HEK293 (cell line): ENCODE results near the gene MUC20.

Experiments used
- CTCF ChIA-PET: fragments of 350-600 bp; formaldehyde crosslinking; extraction: SDS; loops from one replicate; lab custom pipeline; 2021; ENCODE audit warnings: antibody characterized with exemption; lab: Yijun Ruan, JAX
- POLR2A ChIA-PET: fragments of 300-600 bp; formaldehyde crosslinking; extraction: SDS; loops from one replicate; lab custom pipeline; 2020; ENCODE audit warnings: antibody characterized with exemption, inconsistent platforms; lab: Yijun Ruan, JAX
- H3K27ac ChIP-seq: fragments of 200-500 bp; sonication (Bioruptor generic); 2 replicates; pipeline ENCODE4 v1.5.1; 2014; ENCODE audit warnings: low read depth, low read length, control low read depth, inconsistent platforms; ENCODE audit errors: extremely low read depth
- H3K36me3 ChIP-seq, 2 experiments: fragments of 200-500 bp in 1 of 2; sonication (Bioruptor generic) in 1 of 2; 1 replicate in 1 of 2; 2 replicates in 1 of 2; pipeline ENCODE4 v1.5.1; 2014 to 2017; ENCODE audit warnings: inconsistent platforms in 2 of 2, low read length in 2 of 2; ENCODE audit not compliant: control insufficient read depth in 2 of 2, insufficient read depth in 1 of 2
- H3K4me1 ChIP-seq: fragments of 200-500 bp; sonication (Bioruptor generic); 2 replicates; pipeline ENCODE4 v1.5.1; 2014; ENCODE audit warnings: mild to moderate bottlenecking, low read length, inconsistent platforms; ENCODE audit not compliant: control insufficient read depth, insufficient read depth
- H3K4me3 ChIP-seq: 2 replicates; pipeline ENCODE4 v1.5.1; 2011; ENCODE audit warnings: low read depth, mild to moderate bottlenecking, control low read depth, low read length, moderate library complexity
- H3K9me3 ChIP-seq: fragments of 200-500 bp; sonication (Bioruptor generic); 2 replicates; pipeline ENCODE4 v1.5.1; 2014; ENCODE audit warnings: low read depth, low read length, inconsistent platforms; ENCODE audit not compliant: control insufficient read depth, insufficient read depth
- GLIS2 ChIP-seq: fragments of 450-650 bp; formaldehyde crosslinking; IDR thresholded peaks from 2 replicates; pipeline ENCODE4 v1.5.1; 2016; ENCODE audit warnings: missing biosample characterization, missing genetic modification characterization
- HOXC10 ChIP-seq: sonication (generic); formaldehyde crosslinking; IDR thresholded peaks from 2 replicates; pipeline ENCODE4 v1.8.1; 2023; ENCODE audit warnings: mild to moderate bottlenecking, missing genetic modification reagents
- KLF1 ChIP-seq: fragments of 450-650 bp; formaldehyde crosslinking; IDR thresholded peaks from 2 replicates; pipeline ENCODE4 v1.5.1; 2016; ENCODE audit warnings: missing biosample characterization, missing genetic modification characterization
- PATZ1 ChIP-seq: fragments of 450-650 bp; formaldehyde crosslinking; IDR thresholded peaks from 2 replicates; pipeline ENCODE4 v1.5.1; 2016; ENCODE audit warnings: missing biosample characterization, missing genetic modification characterization
- SP7 ChIP-seq: fragments of 450-650 bp; formaldehyde crosslinking; IDR thresholded peaks from 2 replicates; pipeline ENCODE4 v1.5.1; 2016; ENCODE audit warnings: missing biosample characterization, missing genetic modification characterization
- WT1 ChIP-seq: fragments of 450-650 bp; formaldehyde crosslinking; IDR thresholded peaks from 2 replicates; pipeline ENCODE4 v1.5.1; 2016; ENCODE audit warnings: missing biosample characterization, missing genetic modification characterization
- ZEB2 ChIP-seq: fragments of 450-650 bp; formaldehyde crosslinking; IDR thresholded peaks from 2 replicates; pipeline ENCODE4 v1.5.1; 2016; ENCODE audit warnings: missing biosample characterization, missing genetic modification characterization
- ZNF114 ChIP-seq: fragments of 450-650 bp; formaldehyde crosslinking; IDR thresholded peaks from 2 replicates; pipeline ENCODE4 v1.5.0; 2017; ENCODE audit warnings: missing biosample characterization, missing genetic modification characterization
- ZNF133 ChIP-seq: fragments of 450-650 bp; formaldehyde crosslinking; IDR thresholded peaks from 2 replicates; pipeline ENCODE4 v1.5.1; 2016; ENCODE audit warnings: missing biosample characterization, missing genetic modification characterization
- ZNF223 ChIP-seq: fragments of 450-650 bp; formaldehyde crosslinking; IDR thresholded peaks from 2 replicates; pipeline ENCODE4 v1.5.1; 2016; ENCODE audit warnings: missing biosample characterization, missing genetic modification characterization
- ZNF341 ChIP-seq: fragments of 450-650 bp; formaldehyde crosslinking; IDR thresholded peaks from 2 replicates; pipeline ENCODE4; 2016; ENCODE audit warnings: low read depth, missing biosample characterization, missing genetic modification characterization
- ZNF48 ChIP-seq: fragments of 450-650 bp; formaldehyde crosslinking; IDR thresholded peaks from 2 replicates; pipeline ENCODE4 v1.5.1; 2016; ENCODE audit warnings: missing biosample characterization, missing genetic modification characterization
- ZNF518A ChIP-seq: fragments of 450-650 bp; formaldehyde crosslinking; conservative IDR thresholded peaks from 2 replicates; pipeline ENCODE4 v1.5.1; 2016; ENCODE audit warnings: low read depth, missing biosample characterization, missing genetic modification characterization
- ZNF530 ChIP-seq: fragments of 450-650 bp; formaldehyde crosslinking; IDR thresholded peaks from 2 replicates; pipeline ENCODE4 v1.5.1; 2016; ENCODE audit warnings: low read depth, missing biosample characterization, missing genetic modification characterization
- ZNF544 ChIP-seq: fragments of 450-650 bp; formaldehyde crosslinking; IDR thresholded peaks from 2 replicates; pipeline ENCODE4 v1.5.0; 2017; ENCODE audit warnings: missing biosample characterization, missing genetic modification characterization
- ZNF571 ChIP-seq: fragments of 450-650 bp; formaldehyde crosslinking; IDR thresholded peaks from 2 replicates; pipeline ENCODE4 v1.5.0; 2017; ENCODE audit warnings: missing biosample characterization, missing genetic modification characterization
- TF ChIP-seq, protein P1 (sequence below): fragments of 450-650 bp; formaldehyde crosslinking; IDR thresholded peaks from 2 replicates; pipeline ENCODE4 v1.5.1; 2016; ENCODE audit warnings: missing biosample characterization, missing genetic modification characterization, low read depth
- TF ChIP-seq, protein P2 (sequence below): fragments of 450-650 bp; formaldehyde crosslinking; IDR thresholded peaks from 2 replicates; pipeline ENCODE4 v1.5.1; 2016; ENCODE audit warnings: missing biosample characterization, missing genetic modification characterization
- TF ChIP-seq, protein P3 (sequence below): fragments of 450-650 bp; formaldehyde crosslinking; IDR thresholded peaks from 2 replicates; pipeline ENCODE4 v1.5.1; 2016; ENCODE audit warnings: missing biosample characterization, missing genetic modification characterization

Gene MUC20

GRCh38 chr3:195692781-195693427, 27.9 kb upstream of the MUC20 start:
- ChIA-PET POLR2A (no interaction called here), CTCF (no interaction called here)
- no peak overlapping the region for H3K4me3 ChIP-seq
- TF ChIP-seq, protein P1, sequence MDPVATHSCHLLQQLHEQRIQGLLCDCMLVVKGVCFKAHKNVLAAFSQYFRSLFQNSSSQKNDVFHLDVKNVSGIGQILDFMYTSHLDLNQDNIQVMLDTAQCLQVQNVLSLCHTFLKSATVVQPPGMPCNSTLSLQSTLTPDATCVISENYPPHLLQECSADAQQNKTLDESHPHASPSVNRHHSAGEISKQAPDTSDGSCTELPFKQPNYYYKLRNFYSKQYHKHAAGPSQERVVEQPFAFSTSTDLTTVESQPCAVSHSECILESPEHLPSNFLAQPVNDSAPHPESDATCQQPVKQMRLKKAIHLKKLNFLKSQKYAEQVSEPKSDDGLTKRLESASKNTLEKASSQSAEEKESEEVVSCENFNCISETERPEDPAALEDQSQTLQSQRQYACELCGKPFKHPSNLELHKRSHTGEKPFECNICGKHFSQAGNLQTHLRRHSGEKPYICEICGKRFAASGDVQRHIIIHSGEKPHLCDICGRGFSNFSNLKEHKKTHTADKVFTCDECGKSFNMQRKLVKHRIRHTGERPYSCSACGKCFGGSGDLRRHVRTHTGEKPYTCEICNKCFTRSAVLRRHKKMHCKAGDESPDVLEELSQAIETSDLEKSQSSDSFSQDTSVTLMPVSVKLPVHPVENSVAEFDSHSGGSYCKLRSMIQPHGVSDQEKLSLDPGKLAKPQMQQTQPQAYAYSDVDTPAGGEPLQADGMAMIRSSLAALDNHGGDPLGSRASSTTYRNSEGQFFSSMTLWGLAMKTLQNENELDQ (tag by site-specific recombination), result no peak
- TF ChIP-seq ZNF48, result no peak
- no peak for TF ChIP-seq KLF1 (tag by site-specific recombination)
- TF ChIP-seq ZNF530, result no peak
- TF ChIP-seq PATZ1 (tag by site-specific recombination), result no peak
- no peak for TF ChIP-seq HOXC10 (CRISPR knock-in tag)
- TF ChIP-seq ZNF571 (tag by site-specific recombination), result no peak
- TF ChIP-seq, protein P2, sequence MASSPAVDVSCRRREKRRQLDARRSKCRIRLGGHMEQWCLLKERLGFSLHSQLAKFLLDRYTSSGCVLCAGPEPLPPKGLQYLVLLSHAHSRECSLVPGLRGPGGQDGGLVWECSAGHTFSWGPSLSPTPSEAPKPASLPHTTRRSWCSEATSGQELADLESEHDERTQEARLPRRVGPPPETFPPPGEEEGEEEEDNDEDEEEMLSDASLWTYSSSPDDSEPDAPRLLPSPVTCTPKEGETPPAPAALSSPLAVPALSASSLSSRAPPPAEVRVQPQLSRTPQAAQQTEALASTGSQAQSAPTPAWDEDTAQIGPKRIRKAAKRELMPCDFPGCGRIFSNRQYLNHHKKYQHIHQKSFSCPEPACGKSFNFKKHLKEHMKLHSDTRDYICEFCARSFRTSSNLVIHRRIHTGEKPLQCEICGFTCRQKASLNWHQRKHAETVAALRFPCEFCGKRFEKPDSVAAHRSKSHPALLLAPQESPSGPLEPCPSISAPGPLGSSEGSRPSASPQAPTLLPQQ (tag by site-specific recombination), result no peak
- no peak for TF ChIP-seq ZNF544
- no peak for TF ChIP-seq ZNF223 (tag by site-specific recombination)
- TF ChIP-seq ZNF114, result no peak
- TF ChIP-seq ZNF518A (tag by site-specific recombination), result no peak
- no peak for TF ChIP-seq WT1 (tag by site-specific recombination)
- no peak for TF ChIP-seq ZEB2 (tag by site-specific recombination)
- TF ChIP-seq SP7 (tag by site-specific recombination), result no peak
- TF ChIP-seq, protein P3, sequence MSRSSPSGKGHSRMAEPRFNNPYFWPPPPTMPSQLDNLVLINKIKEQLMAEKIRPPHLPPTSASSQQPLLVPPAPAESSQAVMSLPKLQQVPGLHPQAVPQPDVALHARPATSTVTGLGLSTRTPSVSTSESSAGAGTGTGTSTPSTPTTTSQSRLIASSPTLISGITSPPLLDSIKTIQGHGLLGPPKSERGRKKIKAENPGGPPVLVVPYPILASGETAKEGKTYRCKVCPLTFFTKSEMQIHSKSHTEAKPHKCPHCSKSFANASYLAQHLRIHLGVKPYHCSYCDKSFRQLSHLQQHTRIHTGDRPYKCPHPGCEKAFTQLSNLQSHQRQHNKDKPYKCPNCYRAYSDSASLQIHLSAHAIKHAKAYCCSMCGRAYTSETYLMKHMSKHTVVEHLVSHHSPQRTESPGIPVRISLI (tag by site-specific recombination), result no peak
- no peak for TF ChIP-seq GLIS2 (tag by site-specific recombination)
- TF ChIP-seq ZNF133 (tag by site-specific recombination), result no peak
- TF ChIP-seq ZNF341 (tag by site-specific recombination), result no peak
- H3K36me3 ChIP-seq, result peaks cover 0 to 31% of the 10 kb centered on the region in 2 experiments; a peak in 2 of 3 replicates
- H3K27ac ChIP-seq, result no peak overlapping the region
- no peaks in the 10 kb centered on the region for H3K9me3 ChIP-seq
- H3K4me1 ChIP-seq, result no peaks in the 10 kb centered on the region
